Nephron progenitor cell (in vitro differentiated cells): Measurements from ENCODE around the gene EPHA8.

Source experiments
- DNase-seq: peaks from one replicate; pipeline ENCODE4 v3.0.0; 2021
- H3K27ac Mint-ChIP-seq: 2 replicates; pipeline ENCODE4 v1.8.0; 2021; ENCODE audit warnings: mild to moderate bottlenecking, moderate library complexity, mixed read lengths
- H3K27me3 Mint-ChIP-seq: 2 replicates; pipeline ENCODE4 v1.8.0; 2021; ENCODE audit warnings: mild to moderate bottlenecking, low read depth, mixed read lengths; ENCODE audit not compliant: poor library complexity
- H3K36me3 Mint-ChIP-seq: 2 replicates; pipeline ENCODE4 v1.8.0; 2021; ENCODE audit warnings: low read depth, mixed read lengths
- H3K4me1 Mint-ChIP-seq: 2 replicates; pipeline ENCODE4 v1.8.0; 2021; ENCODE audit warnings: mixed read lengths
- H3K4me3 Mint-ChIP-seq: 2 replicates; pipeline ENCODE4 v1.8.0; 2021; ENCODE audit warnings: mild to moderate bottlenecking, moderate library complexity, mixed read lengths
- H3K9me3 Mint-ChIP-seq: 2 replicates; pipeline ENCODE4 v1.8.0; 2021; ENCODE audit warnings: mild to moderate bottlenecking, moderate library complexity, mixed read lengths
- CTCF ChIP-seq: fragments of 200-600 bp; sonication (generic); IDR thresholded peaks from 2 replicates; pipeline ENCODE4 v1.5.0; 2021; ENCODE audit warnings: antibody characterized with exemption

EPHA8 gene

GRCh38 chr1:22530715-22531114 is 32.6 kb upstream of the EPHA8 start:
- Mint-ChIP-seq H3K27ac (no peak overlapping the region), H3K4me3 (no peak overlapping the region), H3K4me1 (peaks cover 35% of the 10 kb centered on the region), H3K36me3 (no peaks in the 10 kb centered on the region), H3K9me3 (no peaks in the 10 kb centered on the region), H3K27me3 (peaks cover 11% of the 10 kb centered on the region)
- no peak for DNase-seq
- TF ChIP-seq CTCF: no peak

- Mint-ChIP-seq H3K27ac (no peak overlapping the region), H3K4me3 (no peak overlapping the region)
Measured at GRCh38 chr1:22531251-22531650, 32.0 kb upstream of the EPHA8 start.

GRCh38 chr1:22533244-22533895 is 29.9 kb upstream of the EPHA8 start:
- Mint-ChIP-seq H3K36me3 (no peaks in the 10 kb centered on the region), H3K9me3 (no peaks in the 10 kb centered on the region), H3K4me3 (no peak overlapping the region), H3K27me3 (peaks cover 15% of the 10 kb centered on the region), H3K27ac (no peak overlapping the region), H3K4me1 (peaks cover 29% of the 10 kb centered on the region)
- no peak for DNase-seq
- no peak for TF ChIP-seq CTCF

More at GRCh38 chr1:22531251-22531650, 32.0 kb upstream of the EPHA8 start:
- Mint-ChIP-seq H3K36me3 (no peaks in the 10 kb centered on the region), H3K9me3 (no peaks in the 10 kb centered on the region), H3K27me3 (peaks cover 11% of the 10 kb centered on the region), H3K4me1 (peaks cover 39% of the 10 kb centered on the region)
- no peak for DNase-seq
- no peak for TF ChIP-seq CTCF

- DNase-seq: no peak
- H3K27ac Mint-ChIP-seq: no peak overlapping the region
- H3K36me3 Mint-ChIP-seq: no peaks in the 10 kb centered on the region
- no peak for TF ChIP-seq CTCF
- H3K9me3 Mint-ChIP-seq: no peaks in the 10 kb centered on the region
- H3K27me3 Mint-ChIP-seq: peaks cover 10% of the 10 kb centered on the region
- H3K4me3 Mint-ChIP-seq: no peak overlapping the region
- H3K4me1 Mint-ChIP-seq: peaks cover 20% of the 10 kb centered on the region
Measured at GRCh38 chr1:22534951-22535350, 28.3 kb upstream of the EPHA8 start.

- Mint-ChIP-seq H3K9me3 (no peaks in the 10 kb centered on the region), H3K4me1 (peaks cover 16% of the 10 kb centered on the region), H3K4me3 (no peak overlapping the region), H3K27ac (no peak overlapping the region), H3K36me3 (no peaks in the 10 kb centered on the region), H3K27me3 (peaks cover 7% of the 10 kb centered on the region)
- no peak for DNase-seq
- TF ChIP-seq CTCF: no peak
Measured at GRCh38 chr1:22535399-22535798, 27.9 kb upstream of the EPHA8 start.

- Mint-ChIP-seq H3K36me3 (no peaks in the 10 kb centered on the region), H3K27me3 (peaks cover 7% of the 10 kb centered on the region), H3K4me3 (no peak overlapping the region), H3K27ac (no peak overlapping the region), H3K9me3 (no peaks in the 10 kb centered on the region), H3K4me1 (peaks cover 16% of the 10 kb centered on the region)
- DNase-seq: no peak
- TF ChIP-seq CTCF: no peak
Measured at GRCh38 chr1:22536506-22536905, 26.8 kb upstream of the EPHA8 start.
